ENCODE data around the gene MYO9B. TPM values are rescaled to one million over a fixed set of nuclear protein-coding genes. Genes with fewer than 3 reads are reported as not detected.

Gene MYO9B
- total RNA-seq, 1 donor from 2014 or later, result 83.8 TPM

- Mint-ChIP-seq H3K27me3 (no peaks in the 10 kb centered on the region), H3K36me3 (no peaks in the 10 kb centered on the region), H3K9me3 (no peaks in the 10 kb centered on the region), H3K4me3 (no peak overlapping the region), H3K4me1 (ENCODE audit: unreplicated experiment) (peaks cover 15% of the 10 kb centered on the region), H3K27ac (no peak overlapping the region)
- TF ChIP-seq CTCF (conservative IDR thresholded peaks at IDR 0.05), result no peak
- DNase-seq (ENCODE audit: extremely low spot score, unreplicated experiment), result no peak
These were observed 31.8 kb upstream of the MYO9B start for GRCh38 chr19:17043744-17044143.

GRCh38 chr19:17045907-17046502, 29.6 kb upstream of the MYO9B start:
- TF ChIP-seq CTCF (conservative IDR thresholded peaks at IDR 0.05), result no peak
- Mint-ChIP-seq H3K4me1 (ENCODE audit: unreplicated experiment) (peaks cover 15% of the 10 kb centered on the region), H3K27ac (no peak overlapping the region), H3K36me3 (peaks cover under 1% of the 10 kb centered on the region), H3K9me3 (no peaks in the 10 kb centered on the region), H3K4me3 (no peak overlapping the region), H3K27me3 (no peaks in the 10 kb centered on the region)
- DNase-seq (ENCODE audit: extremely low spot score, unreplicated experiment), result no peak

GRCh38 chr19:17048885-17049453, 26.6 kb upstream of the MYO9B start:
- peaks cover 15% of the 10 kb centered on the region for H3K36me3 Mint-ChIP-seq

GRCh38 chr19:17049711-17050280, 25.8 kb upstream of the MYO9B start:
- TF ChIP-seq CTCF (conservative IDR thresholded peaks at IDR 0.05), result no peak
- no peaks in the 10 kb centered on the region for H3K9me3 Mint-ChIP-seq
- H3K4me3 Mint-ChIP-seq, result no peak overlapping the region
- no peak overlapping the region for H3K27ac Mint-ChIP-seq
- peaks cover 15% of the 10 kb centered on the region for H3K36me3 Mint-ChIP-seq
- H3K27me3 Mint-ChIP-seq, result no peaks in the 10 kb centered on the region
- no peak for DNase-seq (ENCODE audit: extremely low spot score, unreplicated experiment)
- peaks cover 3% of the 10 kb centered on the region for H3K4me1 Mint-ChIP-seq (ENCODE audit: unreplicated experiment)

More at GRCh38 chr19:17048885-17049453, 26.6 kb upstream of the MYO9B start:
- no peak overlapping the region for H3K27ac Mint-ChIP-seq
- no peak for DNase-seq (ENCODE audit: extremely low spot score, unreplicated experiment)
- no peak for TF ChIP-seq CTCF (conservative IDR thresholded peaks at IDR 0.05)
- no peak overlapping the region for H3K4me3 Mint-ChIP-seq
- no peaks in the 10 kb centered on the region for H3K27me3 Mint-ChIP-seq
- H3K9me3 Mint-ChIP-seq, result no peaks in the 10 kb centered on the region
- peaks cover 6% of the 10 kb centered on the region for H3K4me1 Mint-ChIP-seq (ENCODE audit: unreplicated experiment)

- Mint-ChIP-seq H3K9me3 (no peaks in the 10 kb centered on the region), H3K4me3 (no peak overlapping the region), H3K4me1 (ENCODE audit: unreplicated experiment) (peaks cover 3% of the 10 kb centered on the region), H3K27me3 (no peaks in the 10 kb centered on the region), H3K27ac (peak overlapping the region; percentile 56), H3K36me3 (peaks cover 15% of the 10 kb centered on the region)
- no peak for DNase-seq (ENCODE audit: extremely low spot score, unreplicated experiment)
- peak; percentile 77 for TF ChIP-seq CTCF (conservative IDR thresholded peaks at IDR 0.05)
These were observed 23.1 kb upstream of the MYO9B start for GRCh38 chr19:17052439-17052838.

Data from type B pancreatic cell (in vitro differentiated cells).